ENCODE results near the gene TBC1D22A. TPM values are rescaled to one million over a fixed set of nuclear protein-coding genes. Genes with fewer than 3 reads are reported as not detected.

The TBC1D22A gene
- polyA plus RNA-seq, 2 donors = 15.1 to 17.4 TPM

DNA sequence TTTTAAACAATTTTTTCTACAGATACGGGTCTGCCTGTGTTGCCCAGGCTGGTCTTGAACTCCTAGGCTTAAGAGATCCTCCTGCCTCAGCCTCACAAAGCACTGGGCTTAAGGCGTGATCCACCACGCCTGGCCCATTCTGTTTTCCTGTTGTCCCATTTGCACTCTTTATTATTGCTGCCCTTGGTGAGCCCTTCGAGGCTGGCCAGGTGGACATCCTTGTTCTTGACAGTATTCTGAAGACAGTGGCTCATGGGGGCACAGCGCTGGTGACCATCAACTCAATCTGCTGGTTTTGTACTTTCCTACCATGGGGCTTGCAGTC lies 35.6 kb downstream of the TBC1D22A start:
- no peaks in the 10 kb centered on the region for H3K27me3 ChIP-seq (ENCODE audit: control insufficient read depth in 1 of 2, insufficient read depth in 2 of 2, low read length in 2 of 2)
- no peak overlapping the region for H3K27ac ChIP-seq (ENCODE audit: low read depth in 2 of 2, low read length in 1 of 2)
- H3K9me3 ChIP-seq (ENCODE audit: control insufficient read depth in 2 of 2, insufficient read depth in 1 of 2, low read depth in 1 of 2, low read length in 1 of 2) = no peaks in the 10 kb centered on the region
- no peaks in the 10 kb centered on the region for H3K4me1 ChIP-seq (ENCODE audit: control insufficient read depth in 2 of 2, insufficient read depth in 2 of 2, low read length in 1 of 2)
- H3K4me3 ChIP-seq (ENCODE audit: low read depth in 1 of 2, low read length in 2 of 2) = no peak overlapping the region
- WGBS, 2 donors = 91 to 93% methylated on average over 5 of the region's 5 CpGs
- H3K36me3 ChIP-seq (ENCODE audit: control insufficient read depth in 2 of 2, insufficient read depth in 2 of 2, low read length in 1 of 2) = peaks cover 14 to 48% of the 10 kb centered on the region in 2 donors

GRCh38 chr22:46798366-46799350 lies 36.2 kb downstream of the TBC1D22A start:
- H3K4me1 ChIP-seq (ENCODE audit: control insufficient read depth in 2 of 2, insufficient read depth in 2 of 2, low read length in 1 of 2) = peaks cover 0 to 5% of the 10 kb centered on the region in 2 donors
- no peaks in the 10 kb centered on the region for H3K9me3 ChIP-seq (ENCODE audit: control insufficient read depth in 2 of 2, insufficient read depth in 1 of 2, low read depth in 1 of 2, low read length in 1 of 2)
- H3K4me3 ChIP-seq (ENCODE audit: low read depth in 1 of 2, low read length in 2 of 2) = no peak overlapping the region
- H3K27me3 ChIP-seq (ENCODE audit: control insufficient read depth in 1 of 2, insufficient read depth in 2 of 2, low read length in 2 of 2) = no peaks in the 10 kb centered on the region
- peaks cover 14 to 44% of the 10 kb centered on the region in 2 donors for H3K36me3 ChIP-seq (ENCODE audit: control insufficient read depth in 2 of 2, insufficient read depth in 2 of 2, low read length in 1 of 2)
- H3K27ac ChIP-seq (ENCODE audit: low read depth in 2 of 2, low read length in 1 of 2) = no peak overlapping the region
- WGBS, 2 donors = 41 to 48% methylated on average over 27 of the region's 27 CpGs

DNA sequence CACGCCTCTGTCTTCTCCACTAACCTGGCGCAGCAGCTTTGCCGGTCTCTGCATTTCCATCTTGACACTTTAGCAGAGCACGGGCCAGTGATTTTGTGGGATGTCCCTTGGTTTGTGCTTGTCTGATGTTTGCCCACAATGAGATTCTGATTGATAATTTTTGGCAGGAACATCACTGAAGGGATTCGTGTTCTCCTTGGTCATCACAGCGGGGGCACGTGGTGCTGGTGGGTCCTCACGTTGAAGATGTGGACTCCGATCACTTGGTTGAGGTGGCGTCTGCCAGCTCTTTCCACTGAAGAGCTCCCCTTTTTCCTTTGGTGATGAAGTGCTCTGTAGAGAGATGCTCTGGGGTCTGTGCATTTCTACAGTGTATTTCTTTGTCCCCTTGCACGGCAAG lies 37.2 kb downstream of the TBC1D22A start:
- Histone ChIP-seq H3K9me3 (ENCODE audit: control insufficient read depth in 2 of 2, insufficient read depth in 1 of 2, low read depth in 1 of 2, low read length in 1 of 2) (no peaks in the 10 kb centered on the region), H3K27me3 (ENCODE audit: control insufficient read depth in 1 of 2, insufficient read depth in 2 of 2, low read length in 2 of 2) (no peaks in the 10 kb centered on the region), H3K27ac (ENCODE audit: low read depth in 2 of 2, low read length in 1 of 2) (no peak overlapping the region), H3K36me3 (ENCODE audit: control insufficient read depth in 2 of 2, insufficient read depth in 2 of 2, low read length in 1 of 2) (peaks cover 14 to 37% of the 10 kb centered on the region in 2 donors), H3K4me3 (ENCODE audit: low read depth in 1 of 2, low read length in 2 of 2) (no peak overlapping the region), H3K4me1 (ENCODE audit: control insufficient read depth in 2 of 2, insufficient read depth in 2 of 2, low read length in 1 of 2) (peaks cover 0 to 5% of the 10 kb centered on the region in 2 donors)
- WGBS, 2 donors = 86 to 88% methylated on average over 11 of the region's 11 CpGs

- Histone ChIP-seq H3K27ac (ENCODE audit: low read depth in 2 of 2, low read length in 1 of 2) (no peak overlapping the region), H3K9me3 (ENCODE audit: control insufficient read depth in 2 of 2, insufficient read depth in 1 of 2, low read depth in 1 of 2, low read length in 1 of 2) (no peaks in the 10 kb centered on the region), H3K36me3 (ENCODE audit: control insufficient read depth in 2 of 2, insufficient read depth in 2 of 2, low read length in 1 of 2) (peaks cover 14 to 33% of the 10 kb centered on the region in 2 donors), H3K4me1 (ENCODE audit: control insufficient read depth in 2 of 2, insufficient read depth in 2 of 2, low read length in 1 of 2) (peaks cover 0 to 5% of the 10 kb centered on the region in 2 donors), H3K27me3 (ENCODE audit: control insufficient read depth in 1 of 2, insufficient read depth in 2 of 2, low read length in 2 of 2) (no peaks in the 10 kb centered on the region), H3K4me3 (ENCODE audit: low read depth in 1 of 2, low read length in 2 of 2) (no peak overlapping the region)
- WGBS, 2 donors = 94 to 95% methylated on average over 19 of the region's 19 CpGs
These were observed 37.8 kb downstream of the TBC1D22A start for GRCh38 chr22:46800102-46800857.

- Histone ChIP-seq H3K36me3 (ENCODE audit: control insufficient read depth in 2 of 2, insufficient read depth in 2 of 2, low read length in 1 of 2) (peaks cover 14 to 33% of the 10 kb centered on the region in 2 donors), H3K4me3 (ENCODE audit: low read depth in 1 of 2, low read length in 2 of 2) (no peak overlapping the region), H3K27ac (ENCODE audit: low read depth in 2 of 2, low read length in 1 of 2) (no peak overlapping the region), H3K4me1 (ENCODE audit: control insufficient read depth in 2 of 2, insufficient read depth in 2 of 2, low read length in 1 of 2) (peaks cover 0 to 5% of the 10 kb centered on the region in 2 donors), H3K9me3 (ENCODE audit: control insufficient read depth in 2 of 2, insufficient read depth in 1 of 2, low read depth in 1 of 2, low read length in 1 of 2) (no peaks in the 10 kb centered on the region), H3K27me3 (ENCODE audit: control insufficient read depth in 1 of 2, insufficient read depth in 2 of 2, low read length in 2 of 2) (no peaks in the 10 kb centered on the region)
- WGBS, 2 donors = 88 to 90% methylated on average over 15 of the region's 15 CpGs
These were observed 38.9 kb downstream of the TBC1D22A start for GRCh38 chr22:46801331-46801811.

DNA sequence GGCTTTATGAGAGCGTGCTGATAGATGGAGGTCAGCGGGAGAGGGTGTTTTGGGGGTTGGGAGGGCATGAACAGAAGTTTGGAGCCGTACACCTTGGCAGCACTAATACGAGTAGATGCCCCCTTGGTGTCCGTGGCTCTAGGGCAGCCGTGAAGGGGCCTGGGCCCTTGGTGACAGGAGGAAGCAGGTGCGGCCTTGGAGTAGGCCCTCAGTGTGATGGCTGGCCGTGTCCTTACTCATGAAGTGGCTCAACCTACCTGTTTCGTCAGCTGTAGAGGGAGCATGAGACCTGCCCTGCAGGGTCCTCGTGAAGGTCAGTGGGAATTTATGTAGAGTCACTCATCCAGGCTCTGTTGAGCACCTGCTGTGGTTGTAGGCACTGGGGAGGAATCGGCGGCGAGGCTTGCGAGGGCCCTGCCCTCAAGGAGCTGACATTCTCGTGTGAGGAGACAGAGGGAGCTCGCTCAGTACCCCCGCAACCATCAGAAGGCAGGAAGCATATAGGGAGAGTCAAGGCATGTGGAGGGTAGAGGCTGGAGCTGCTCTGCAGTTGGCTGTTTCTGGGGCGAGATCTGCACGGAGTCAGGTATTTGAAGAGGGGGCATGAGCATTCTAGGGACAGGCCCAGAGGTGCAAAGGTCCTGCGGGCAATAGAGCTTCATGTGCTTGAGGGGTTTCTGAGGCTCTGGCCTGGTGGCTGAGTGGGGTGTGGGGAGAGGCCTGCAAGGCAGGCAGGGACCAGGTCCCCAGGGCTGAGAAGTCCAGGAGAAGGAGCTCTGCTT lies 39.6 kb downstream of the TBC1D22A start:
- 94 to 95% methylated on average over 20 of the region's 20 CpGs for WGBS, 2 donors
- Histone ChIP-seq H3K27ac (ENCODE audit: low read depth in 2 of 2, low read length in 1 of 2) (no peak overlapping the region), H3K4me1 (ENCODE audit: control insufficient read depth in 2 of 2, insufficient read depth in 2 of 2, low read length in 1 of 2) (peaks cover 0 to 5% of the 10 kb centered on the region in 2 donors)

DNA sequence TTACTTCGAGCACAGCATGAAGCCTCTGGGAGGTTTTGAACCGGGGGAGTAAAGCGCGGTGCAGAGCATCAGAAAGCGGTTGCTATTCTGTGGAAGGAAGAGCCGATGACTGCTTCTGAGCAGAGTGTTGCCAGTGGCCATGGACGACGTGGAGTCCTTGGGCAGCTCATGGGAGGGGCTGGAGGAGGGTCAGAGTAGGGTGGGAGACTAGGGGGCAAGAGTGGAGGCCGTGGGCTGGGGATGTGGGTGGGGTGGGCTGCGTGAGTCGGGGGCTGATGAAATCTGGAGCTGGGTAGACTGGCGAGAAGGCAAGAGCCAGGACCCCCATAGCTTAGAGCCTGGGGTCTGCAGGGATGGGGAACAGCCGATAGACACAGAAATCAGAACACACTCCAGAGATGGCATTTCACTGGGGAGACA lies 40.2 kb downstream of the TBC1D22A start:
- Histone ChIP-seq H3K4me1 (ENCODE audit: control insufficient read depth in 2 of 2, insufficient read depth in 2 of 2, low read length in 1 of 2) (peaks cover 0 to 5% of the 10 kb centered on the region in 2 donors), H3K9me3 (ENCODE audit: control insufficient read depth in 2 of 2, insufficient read depth in 1 of 2, low read depth in 1 of 2, low read length in 1 of 2) (no peaks in the 10 kb centered on the region), H3K36me3 (ENCODE audit: control insufficient read depth in 2 of 2, insufficient read depth in 2 of 2, low read length in 1 of 2) (peaks cover 11 to 33% of the 10 kb centered on the region in 2 donors), H3K27me3 (ENCODE audit: control insufficient read depth in 1 of 2, insufficient read depth in 2 of 2, low read length in 2 of 2) (no peaks in the 10 kb centered on the region), H3K27ac (ENCODE audit: low read depth in 2 of 2, low read length in 1 of 2) (no peak overlapping the region), H3K4me3 (ENCODE audit: low read depth in 1 of 2, low read length in 2 of 2) (no peak overlapping the region)
- WGBS, 2 donors = 87% methylated on average over 13 of the region's 13 CpGs

More for the DNA sequence above, 39.6 kb downstream of the TBC1D22A start:
- peaks cover 13 to 35% of the 10 kb centered on the region in 2 donors for H3K36me3 ChIP-seq (ENCODE audit: control insufficient read depth in 2 of 2, insufficient read depth in 2 of 2, low read length in 1 of 2)
- H3K4me3 ChIP-seq (ENCODE audit: low read depth in 1 of 2, low read length in 2 of 2) = no peak overlapping the region
- H3K9me3 ChIP-seq (ENCODE audit: control insufficient read depth in 2 of 2, insufficient read depth in 1 of 2, low read depth in 1 of 2, low read length in 1 of 2) = no peaks in the 10 kb centered on the region
- H3K27me3 ChIP-seq (ENCODE audit: control insufficient read depth in 1 of 2, insufficient read depth in 2 of 2, low read length in 2 of 2) = no peaks in the 10 kb centered on the region

DNA sequence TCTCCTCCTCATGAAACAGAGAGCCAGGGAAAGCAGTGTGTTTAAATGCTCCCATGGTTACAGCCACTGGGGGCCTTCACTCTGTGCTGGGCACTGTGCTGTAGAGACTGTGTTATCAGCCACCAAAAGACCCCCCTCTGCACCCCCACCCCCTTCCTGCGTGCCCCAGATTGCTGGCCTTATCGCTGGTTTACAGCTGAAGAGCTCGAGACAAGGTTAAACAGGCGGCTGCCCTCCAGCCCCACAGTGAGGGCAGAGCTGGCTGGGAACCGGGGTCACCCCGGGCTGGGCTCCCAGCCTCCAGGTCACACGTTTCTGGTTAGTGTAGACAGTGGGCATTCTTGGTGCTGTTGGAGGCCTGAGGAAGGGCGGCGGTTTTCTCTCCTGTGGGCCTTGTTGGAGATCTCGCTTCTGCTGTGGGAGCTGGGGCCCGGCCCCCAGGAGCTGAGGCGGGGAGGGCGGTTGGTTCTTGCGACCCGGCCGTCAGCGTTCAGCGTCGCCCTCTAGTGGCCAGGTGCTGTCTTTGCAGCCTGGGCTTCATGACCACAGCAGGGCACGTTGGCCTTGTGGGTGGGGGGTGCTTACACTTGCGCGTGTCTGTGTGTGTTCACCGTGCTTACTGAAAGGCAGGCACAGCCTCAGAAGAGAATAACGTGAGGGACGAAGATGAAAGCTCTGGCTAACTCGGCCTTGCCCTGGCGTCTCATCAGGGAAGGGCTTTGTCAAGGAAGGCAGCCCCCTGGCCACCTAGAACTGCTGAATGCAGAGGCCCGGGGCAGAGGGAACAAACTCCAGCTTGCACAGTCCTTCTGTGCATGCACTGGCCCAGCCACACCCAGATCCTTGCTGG lies 40.8 kb downstream of the TBC1D22A start:
- peaks cover 11 to 33% of the 10 kb centered on the region in 2 donors for H3K36me3 ChIP-seq (ENCODE audit: control insufficient read depth in 2 of 2, insufficient read depth in 2 of 2, low read length in 1 of 2)
- no peaks in the 10 kb centered on the region for H3K9me3 ChIP-seq (ENCODE audit: control insufficient read depth in 2 of 2, insufficient read depth in 1 of 2, low read depth in 1 of 2, low read length in 1 of 2)
- H3K4me1 ChIP-seq (ENCODE audit: control insufficient read depth in 2 of 2, insufficient read depth in 2 of 2, low read length in 1 of 2) = peaks cover 0 to 5% of the 10 kb centered on the region in 2 donors
- WGBS, 2 donors = 29 to 30% methylated on average over 28 of the region's 28 CpGs
- H3K27me3 ChIP-seq (ENCODE audit: control insufficient read depth in 1 of 2, insufficient read depth in 2 of 2, low read length in 2 of 2) = no peaks in the 10 kb centered on the region
- no peak overlapping the region for H3K4me3 ChIP-seq (ENCODE audit: low read depth in 1 of 2, low read length in 2 of 2)
- no peak overlapping the region for H3K27ac ChIP-seq (ENCODE audit: low read depth in 2 of 2, low read length in 1 of 2)
